HK-2 (cell line): ENCODE results near the gene MYOT.
"Not testable (repeated sequence)": the region's sequence is repeated elsewhere in the genome, so short reads cannot be mapped to it uniquely, and the experiment has no call there.

Experiments
- DNase-seq: peaks from one replicate; pipeline ENCODE4 v3.0.0-alpha.2; 2018; ENCODE audit not compliant: unreplicated experiment

MYOT gene

DNA sequence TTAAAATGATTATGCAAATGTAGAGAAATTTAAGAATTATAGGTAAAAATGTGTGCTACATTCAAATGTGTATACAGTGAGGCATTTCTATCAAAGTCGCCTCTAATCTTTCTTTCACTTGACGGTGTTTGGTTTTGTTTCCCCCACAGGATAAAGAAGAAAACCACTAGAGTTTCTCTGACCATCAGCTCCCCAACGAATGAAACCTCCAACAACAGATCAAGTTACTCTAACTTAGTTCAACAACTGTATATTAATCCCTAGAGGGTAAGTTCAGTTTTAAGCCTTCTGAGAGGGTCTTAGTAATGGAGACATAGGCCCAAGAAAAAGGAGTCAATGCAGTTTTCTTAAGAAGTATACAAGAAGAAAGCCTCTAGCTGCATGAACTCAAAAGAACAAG, 11.5 kb upstream of the MYOT start:
- no peak for DNase-seq

GRCh38 chr5:137856916-137857862, 10.5 kb upstream of the MYOT start:
- no peak for DNase-seq

DNA sequence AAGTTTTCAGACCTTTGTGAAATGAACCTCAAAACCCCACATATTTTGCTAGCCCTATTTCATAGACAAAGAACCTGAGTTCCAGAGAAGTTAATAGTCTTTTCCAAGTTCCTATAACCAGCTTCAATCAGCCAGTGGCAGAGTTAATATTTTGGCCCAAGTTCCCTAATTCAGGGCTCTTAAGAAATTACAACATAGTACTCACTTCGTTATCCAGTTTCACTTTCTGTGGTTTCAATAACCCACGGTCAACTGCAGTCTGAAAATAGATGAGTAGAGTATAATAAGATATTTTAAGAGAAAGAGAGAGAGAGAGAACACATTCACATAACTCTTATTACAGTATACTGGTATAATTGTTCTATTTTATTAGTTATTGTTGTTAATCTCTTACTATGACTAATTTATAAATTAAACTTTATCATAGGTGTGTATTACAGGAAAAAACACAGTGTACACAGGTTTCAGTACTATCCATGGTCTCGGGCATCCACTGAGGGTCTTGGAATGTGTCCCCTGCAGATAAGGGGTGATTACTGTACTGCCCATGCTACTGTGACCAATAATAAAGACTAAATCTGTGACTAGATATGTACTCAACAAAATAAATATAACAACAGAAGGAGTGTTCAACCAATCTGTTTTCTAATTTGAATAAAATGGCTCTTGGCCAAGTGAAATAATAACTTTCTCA, 9.3 kb upstream of the MYOT start:
- no peak for DNase-seq

DNA sequence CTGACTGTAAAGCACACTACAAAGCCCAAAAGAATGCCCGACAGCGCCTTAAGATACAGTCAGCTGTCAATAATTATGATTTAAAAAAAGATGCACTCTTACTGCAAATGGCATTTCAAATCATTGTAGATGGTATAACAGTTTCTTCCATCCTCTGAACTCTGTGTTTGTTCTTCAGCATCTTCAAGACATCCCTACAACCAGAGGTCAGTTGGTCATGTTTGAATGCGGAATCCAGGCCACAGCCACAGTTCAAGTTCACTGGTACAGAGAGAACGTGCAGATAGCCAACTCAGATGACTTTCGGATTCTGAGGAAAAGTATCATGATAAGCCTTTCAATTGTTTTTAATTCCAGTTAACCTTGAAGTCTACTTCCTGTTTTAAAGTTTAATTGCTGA, 8.7 kb upstream of the MYOT start:
- no peak for DNase-seq

DNA sequence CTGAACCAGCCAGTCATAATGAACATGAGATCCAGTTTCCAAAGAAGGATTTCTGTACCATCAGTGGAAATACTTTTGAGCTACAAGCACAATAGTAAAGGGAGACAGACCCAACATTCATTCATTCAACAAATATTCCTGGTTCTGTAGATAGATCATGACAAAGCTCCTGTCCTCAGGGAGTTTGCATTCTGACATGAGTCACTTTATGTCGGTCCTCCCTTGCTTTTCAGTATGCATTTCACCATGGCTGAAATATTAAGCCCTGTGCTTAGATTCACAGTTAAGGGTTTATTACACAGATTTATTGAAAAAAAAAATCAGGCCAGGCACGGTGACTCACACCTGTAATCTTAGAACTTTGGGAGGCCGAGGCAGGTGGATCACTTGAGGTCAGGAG, 5.4 kb upstream of the MYOT start:
- no peak for DNase-seq

GRCh38 chr5:137863653-137864052, 4.0 kb upstream of the MYOT start:
- DNase-seq = not testable (repeated sequence)

DNA sequence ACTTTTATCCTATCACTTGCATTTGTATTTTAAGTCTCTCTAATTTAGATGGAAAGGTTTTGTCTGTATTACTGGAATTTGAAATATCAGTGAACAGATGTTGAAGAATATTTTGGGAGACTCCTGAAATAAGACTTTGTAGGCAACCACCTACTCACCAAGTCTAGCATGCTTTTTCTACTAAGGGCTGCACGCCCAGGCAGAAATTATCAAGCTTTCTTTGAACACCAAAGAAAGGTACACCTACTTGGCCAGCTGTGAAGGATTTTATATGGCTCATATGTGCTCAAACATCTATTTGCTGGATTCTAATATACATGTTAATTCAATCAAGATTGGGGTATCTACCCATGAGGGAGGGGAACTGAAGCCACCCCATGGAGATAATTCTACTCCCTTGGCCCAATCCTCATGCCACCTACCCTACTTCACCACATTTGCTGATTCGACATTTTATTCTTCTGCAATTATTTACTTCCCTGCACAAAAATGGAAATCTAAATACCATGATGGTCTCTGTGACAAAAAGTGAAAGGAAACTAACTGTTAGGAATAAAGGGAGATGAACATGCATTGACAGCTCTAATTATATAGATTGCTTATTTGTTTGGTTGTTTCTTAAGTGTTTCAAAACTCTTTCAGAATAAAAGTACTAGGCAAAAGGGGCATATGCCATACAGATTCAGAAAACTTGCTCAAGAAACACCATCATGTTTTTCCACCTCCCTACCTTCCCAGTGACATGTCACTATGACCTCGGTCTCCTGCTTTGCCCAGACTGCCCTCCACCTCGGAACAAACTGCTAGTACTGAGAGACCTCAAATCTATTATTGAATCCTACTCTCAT, 895 bp upstream of the MYOT start:
- no peak for DNase-seq

DNA sequence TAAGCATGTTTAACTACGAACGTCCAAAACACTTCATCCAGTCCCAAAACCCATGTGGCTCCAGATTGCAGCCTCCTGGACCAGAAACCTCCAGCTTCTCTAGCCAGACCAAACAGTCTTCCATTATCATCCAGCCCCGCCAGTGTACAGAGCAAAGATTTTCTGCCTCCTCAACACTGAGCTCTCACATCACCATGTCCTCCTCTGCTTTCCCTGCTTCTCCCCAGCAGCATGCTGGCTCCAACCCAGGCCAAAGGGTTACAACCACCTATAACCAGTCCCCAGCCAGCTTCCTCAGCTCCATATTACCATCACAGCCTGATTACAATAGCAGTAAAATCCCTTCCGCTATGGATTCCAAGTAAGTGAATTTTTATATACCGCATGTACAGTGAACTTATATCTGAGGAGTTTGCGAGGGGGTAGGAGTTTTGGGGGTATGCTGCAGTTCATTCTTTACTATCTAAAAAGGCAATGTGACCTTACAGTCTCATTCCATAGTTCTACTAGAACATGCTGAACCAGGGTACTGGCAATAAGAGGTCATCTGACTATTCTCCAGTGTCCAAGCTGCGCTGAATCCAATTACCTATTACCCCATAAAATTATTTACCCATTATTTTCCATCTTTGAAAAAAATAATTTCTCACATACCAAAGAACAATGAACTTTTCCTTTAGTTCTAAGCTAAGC, 3.1 kb downstream of the MYOT start:
- DNase-seq = no peak

DNA sequence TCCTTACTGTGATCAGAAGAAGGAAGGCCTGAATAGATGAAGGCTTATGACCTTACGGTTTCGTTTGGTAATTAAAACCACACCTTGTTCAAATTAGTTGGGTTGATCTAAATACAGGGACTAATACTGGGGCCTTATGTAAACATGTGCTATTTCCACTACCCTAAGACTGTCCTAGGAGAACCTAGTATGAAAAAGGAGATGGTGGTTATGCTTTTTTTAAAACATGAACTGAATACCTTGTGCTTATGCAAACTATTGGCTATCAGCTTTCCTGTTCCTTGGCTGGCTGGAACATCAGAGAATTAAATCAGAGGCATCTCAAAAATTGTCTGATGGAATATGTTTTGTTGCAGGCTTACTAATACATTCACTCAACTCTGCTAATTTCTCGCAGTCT, 3.9 kb downstream of the MYOT start:
- DNase-seq = no peak

DNA sequence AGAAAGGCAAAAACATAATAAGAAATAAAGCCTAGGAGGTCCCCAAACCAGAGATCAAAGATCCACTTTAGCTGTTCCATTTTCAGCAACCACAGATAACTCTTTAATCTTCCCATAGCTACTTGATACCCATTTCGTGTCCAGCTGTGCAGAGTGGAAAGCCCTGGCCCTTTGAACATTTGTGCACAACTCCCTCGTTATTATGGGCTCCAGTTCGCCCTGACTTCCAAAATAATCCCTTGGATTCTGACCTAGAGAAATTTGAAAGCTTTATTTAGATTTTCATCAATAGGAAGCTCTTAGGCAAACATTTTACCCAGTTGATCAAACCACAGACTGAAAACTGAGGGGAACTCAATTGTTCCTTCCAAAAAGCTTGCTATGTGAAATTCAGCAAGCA, 4.8 kb downstream of the MYOT start:
- DNase-seq = no peak

DNA sequence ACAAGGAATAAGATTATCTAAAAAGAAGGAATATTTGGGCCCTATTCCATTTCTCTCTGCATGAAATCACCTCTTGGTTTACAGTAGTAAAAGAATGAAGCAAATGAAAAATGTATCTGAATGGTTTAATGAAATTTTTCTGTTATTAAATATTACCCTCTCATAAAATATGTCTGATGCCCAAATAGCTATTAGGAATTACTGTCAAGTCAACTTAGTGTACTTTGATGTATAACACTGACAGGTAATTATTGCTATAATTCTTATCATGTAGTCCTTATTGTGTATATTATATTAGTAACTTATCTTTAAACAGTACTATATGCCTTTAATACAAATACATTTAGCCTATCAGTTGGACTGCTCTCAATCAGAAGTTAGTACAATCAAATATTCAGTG, 8.4 kb downstream of the MYOT start:
- DNase-seq = no peak

DNA sequence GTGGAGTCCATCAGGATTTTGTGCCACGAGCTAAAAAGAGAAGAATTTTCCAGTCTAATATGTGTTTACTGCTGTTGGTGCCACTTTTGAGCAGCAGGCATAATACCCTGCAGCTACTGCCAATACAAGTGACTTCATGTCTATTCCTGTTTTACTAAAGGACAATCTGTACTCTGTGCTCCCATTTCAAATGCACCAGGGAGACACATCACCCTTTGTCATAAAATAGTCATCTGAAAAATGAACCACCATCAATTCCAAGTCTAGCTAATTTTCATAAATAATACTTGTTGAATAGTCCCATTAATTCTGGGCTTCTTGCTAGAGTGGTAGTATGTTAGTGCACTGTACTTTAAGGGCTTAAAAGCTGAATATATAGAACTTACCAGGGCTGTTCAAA, 12.7 kb downstream of the MYOT start:
- DNase-seq = no peak

DNA sequence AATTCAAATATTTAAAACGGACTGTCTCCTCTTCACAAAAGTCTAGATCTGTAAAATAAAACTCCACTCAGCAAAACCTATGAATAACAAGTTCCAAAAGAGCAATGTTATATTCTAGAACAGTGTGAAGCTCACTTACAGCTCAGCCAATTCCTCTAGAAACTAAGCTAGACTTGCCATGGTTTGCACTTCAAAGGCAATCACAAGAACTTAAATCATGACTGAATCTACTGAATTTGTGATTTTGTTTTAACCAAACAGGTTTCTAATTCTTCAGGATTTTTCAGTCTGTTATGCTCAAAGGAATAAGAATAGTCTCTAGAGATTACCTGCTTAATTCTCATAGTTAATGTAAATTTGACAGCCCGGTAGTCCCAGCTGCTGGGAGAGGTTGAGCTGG, 20.2 kb downstream of the MYOT start:
- DNase-seq = no peak

GRCh38 chr5:137888466-137888862, 20.8 kb downstream of the MYOT start:
- DNase-seq = no peak

- DNase-seq = no peak
Measured at GRCh38 chr5:137888863-137889759, 21.5 kb downstream of the MYOT start, which contains the start of gene PKD2L2. Gene PKD2L2, plus strand, starts transcription at chr5:137889457. Its CDS starts 35 bp downstream, at chr5:137889492.

DNA sequence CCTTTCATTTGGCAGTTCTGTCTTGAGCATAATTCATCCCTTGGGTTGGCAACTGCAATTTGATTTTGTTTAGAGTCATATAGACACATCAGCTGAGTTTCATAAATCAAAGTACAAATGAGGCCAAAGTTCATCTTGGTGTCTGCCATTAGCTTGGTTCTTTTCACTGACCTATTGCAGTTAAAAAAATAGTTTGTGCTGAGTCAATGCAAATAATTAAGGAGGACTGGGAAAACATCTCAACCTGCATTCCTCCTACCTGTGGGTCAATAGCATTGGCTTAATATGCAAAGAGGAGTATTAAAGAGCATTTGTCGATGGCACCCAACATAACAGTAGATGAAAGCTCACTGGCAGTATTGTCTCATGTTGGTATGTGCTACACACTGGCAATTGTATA, 23.2 kb downstream of the MYOT start:
- DNase-seq = no peak

GRCh38 chr5:137891849-137892248, 24.2 kb downstream of the MYOT start:
- no peak for DNase-seq

DNA sequence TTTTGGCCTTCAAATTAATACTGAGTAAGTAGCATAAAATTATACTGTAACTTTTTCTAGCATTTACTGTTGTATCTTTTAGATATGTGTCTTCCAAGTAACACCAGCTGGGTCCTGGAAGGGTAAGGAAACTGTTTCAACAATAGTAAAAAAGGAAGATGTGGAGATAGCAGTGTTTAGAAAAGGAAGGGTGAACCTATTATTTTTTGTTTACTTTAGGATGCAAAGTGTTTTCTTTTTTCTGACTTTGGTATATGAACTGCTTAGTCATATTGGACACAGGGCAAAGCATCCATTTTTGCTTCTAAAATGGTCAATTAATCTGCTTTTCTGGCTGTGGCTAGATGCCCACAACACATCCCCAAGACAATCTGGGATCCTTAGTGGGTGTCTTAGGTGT, 26.9 kb downstream of the MYOT start:
- DNase-seq = no peak

GRCh38 chr5:137896560-137896959, 28.9 kb downstream of the MYOT start:
- DNase-seq = no peak

DNA sequence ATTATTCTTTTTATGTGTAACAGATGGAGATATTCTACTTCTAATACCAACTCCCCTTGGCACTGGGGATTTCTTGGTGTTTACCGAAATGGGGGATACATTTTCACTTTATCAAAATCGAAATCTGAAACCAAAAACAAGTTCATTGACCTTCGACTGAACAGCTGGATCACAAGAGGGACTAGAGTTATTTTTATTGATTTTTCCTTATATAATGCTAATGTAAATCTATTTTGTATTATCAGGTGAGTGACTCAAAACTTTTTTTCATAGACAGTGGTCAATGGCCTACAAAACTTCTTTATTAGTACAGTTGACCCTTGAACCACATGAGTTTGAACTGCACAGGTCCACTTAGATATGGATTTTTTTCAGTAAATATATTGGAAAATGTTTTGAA, 31.8 kb downstream of the MYOT start:
- DNase-seq = no peak
